A673 (cell line): ENCODE data around the gene MPO. TPM values are rescaled to one million over a fixed set of nuclear protein-coding genes. Genes with fewer than 3 reads are reported as not detected.

ENCODE experiments used
- BruUV-seq: library from RNA; stranded (reverse); fragments of 400-500 nt; replicated peaks from 2 replicates; lab custom pipeline; 2021; lab: Mats Ljungman, UMichigan
- CTCF ChIA-PET: fragments of 300-600 bp; sonication (Branson Sonifier 250); formaldehyde crosslinking; loops from one replicate; lab custom pipeline; 2022; ENCODE audit warnings: antibody characterized with exemption; lab: Charles Lee
- POLR2A ChIA-PET: fragments of 300-600 bp; sonication (Branson Sonifier 250); formaldehyde crosslinking; loops from one replicate; lab custom pipeline; 2022; ENCODE audit warnings: antibody characterized with exemption; ENCODE audit not compliant: low non-redundant PET; lab: Charles Lee
- DNase-seq: peaks from one replicate; pipeline ENCODE4 v3.0.0-alpha.2; 2015; ENCODE audit warnings: low spot score
- H3K27ac ChIP-seq: fragments of 200-600 bp; sonication (generic); 2 replicates; pipeline ENCODE4 v1.5.1; 2016; ENCODE audit warnings: mixed run types, low read depth, mild to moderate bottlenecking, mixed read lengths, antibody characterized with exemption, low read length; ENCODE audit not compliant: poor library complexity, severe bottlenecking
- H3K27me3 ChIP-seq: fragments of 200-600 bp; sonication (generic); replicated peaks from 2 replicates; pipeline ENCODE4 v1.6.1; 2017; ENCODE audit warnings: mixed run types, low read depth, mild to moderate bottlenecking, mixed read lengths, antibody characterized with exemption, low read length; ENCODE audit not compliant: insufficient read depth, poor library complexity
- H3K36me3 ChIP-seq: fragments of 200-600 bp; sonication (generic); 2 replicates; pipeline ENCODE4 v1.6.1; 2016; ENCODE audit warnings: mixed run types, mild to moderate bottlenecking, mixed read lengths, antibody characterized with exemption, low read length; ENCODE audit not compliant: insufficient read depth, poor library complexity, severe bottlenecking
- H3K4me1 ChIP-seq: fragments of 200-600 bp; sonication (generic); 2 replicates; pipeline ENCODE4 v1.6.1; 2017; ENCODE audit warnings: mixed run types, mild to moderate bottlenecking, mixed read lengths, antibody characterized with exemption, low read length; ENCODE audit not compliant: insufficient read depth, poor library complexity, severe bottlenecking
- H3K4me3 ChIP-seq: fragments of 200-600 bp; sonication (generic); 2 replicates; pipeline ENCODE4 v1.5.1; 2016; ENCODE audit warnings: low read depth, mixed run types, mild to moderate bottlenecking, mixed read lengths, low read length; ENCODE audit not compliant: poor library complexity, severe bottlenecking
- H3K9me3 ChIP-seq: fragments of 200-600 bp; sonication (generic); 2 replicates; pipeline ENCODE4 v1.6.1; 2016; ENCODE audit warnings: mixed run types, low read depth, mild to moderate bottlenecking, mixed read lengths, antibody characterized with exemption, low read length; ENCODE audit not compliant: poor library complexity, severe bottlenecking
- EZH2 ChIP-seq: fragments of 200-600 bp; sonication (generic); IDR thresholded peaks from 2 replicates; pipeline ENCODE4 v1.6.1; 2017; ENCODE audit warnings: borderline replicate concordance, low read depth, mild to moderate bottlenecking, mixed read lengths, antibody characterized with exemption, low read length; ENCODE audit not compliant: poor library complexity, severe bottlenecking
- intact Hi-C: fragments of 100-400 bp; cut with micrococcal nuclease; formaldehyde crosslinking; loops from one replicate; pipeline ENCODE4 v1.10.0; 2022; ENCODE audit not compliant: unreplicated experiment
- total RNA-seq: library from RNA; stranded (reverse); gene quantifications from 2 replicates; pipeline ENCODE4 v1.2.3, GENCODE V29; 2021
- TF ChIP-seq, protein P1 (sequence below): fragments of 300-800, 200-600 bp; sonication (generic); conservative IDR thresholded peaks from 2 replicates; pipeline ENCODE4 v1.5.1; 2017; ENCODE audit warnings: low read depth, mild to moderate bottlenecking, antibody characterized with exemption, low read length, moderate library complexity, mixed read lengths

Gene MPO
- total RNA-seq, 1 experiment from 2014 or later = not detected

DNA sequence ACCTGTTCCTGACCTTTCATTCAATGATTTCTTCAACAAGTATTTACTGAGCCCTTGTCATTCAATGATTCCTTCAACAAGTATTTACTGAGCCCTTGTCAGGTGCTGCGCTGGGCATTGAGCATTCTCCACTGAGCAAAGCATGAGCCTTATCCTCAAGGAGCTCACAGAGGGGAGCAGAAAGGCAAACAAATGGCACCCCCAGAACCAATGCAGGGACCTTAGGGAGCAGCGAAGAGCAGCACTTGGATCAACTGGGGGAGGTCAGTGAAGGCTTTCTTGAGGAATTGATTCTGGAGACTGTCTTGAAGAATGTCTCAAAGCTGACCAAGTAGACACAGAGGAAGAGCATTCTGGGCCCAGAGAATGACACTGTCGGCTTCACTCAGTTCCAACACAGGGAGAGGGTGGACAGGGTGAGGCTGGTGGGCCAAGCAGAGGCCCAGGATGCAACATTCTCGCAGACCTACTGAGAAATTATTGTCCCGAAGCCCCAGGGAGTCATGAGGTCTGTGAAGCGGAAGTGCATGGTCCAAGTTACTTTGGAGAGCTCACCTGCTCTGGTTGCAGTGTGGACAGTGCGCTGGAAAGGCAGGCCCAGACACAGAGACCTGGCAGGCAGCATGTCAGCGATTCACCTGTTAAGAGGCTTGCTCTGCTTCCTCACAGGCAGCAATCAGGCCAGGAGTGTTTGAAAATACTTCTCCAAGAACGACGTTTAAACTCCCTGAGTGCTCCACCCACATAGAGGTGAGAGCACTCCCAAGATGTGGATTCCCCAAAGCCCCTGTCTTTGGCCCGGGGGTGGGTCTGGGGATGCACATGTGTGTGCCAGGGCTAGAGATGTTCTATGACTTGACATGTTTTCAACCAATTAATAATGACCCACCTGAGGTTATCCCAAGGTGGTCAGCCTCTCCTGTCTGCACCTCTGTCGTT, 3.2 kb upstream of the MPO start:
- Histone ChIP-seq H3K36me3 (no peaks in the 10 kb centered on the region), H3K4me1 (peaks cover 6% of the 10 kb centered on the region), H3K4me3 (no peak overlapping the region), H3K27ac (no peak overlapping the region), H3K9me3 (no peaks in the 10 kb centered on the region), H3K27me3 (peaks cover 16% of the 10 kb centered on the region)
- intact Hi-C loops = no loop called here
- ChIA-PET CTCF (no interaction called here), POLR2A (no interaction called here)
- no TSS peak for BruUV-seq
- TF ChIP-seq, protein P1, sequence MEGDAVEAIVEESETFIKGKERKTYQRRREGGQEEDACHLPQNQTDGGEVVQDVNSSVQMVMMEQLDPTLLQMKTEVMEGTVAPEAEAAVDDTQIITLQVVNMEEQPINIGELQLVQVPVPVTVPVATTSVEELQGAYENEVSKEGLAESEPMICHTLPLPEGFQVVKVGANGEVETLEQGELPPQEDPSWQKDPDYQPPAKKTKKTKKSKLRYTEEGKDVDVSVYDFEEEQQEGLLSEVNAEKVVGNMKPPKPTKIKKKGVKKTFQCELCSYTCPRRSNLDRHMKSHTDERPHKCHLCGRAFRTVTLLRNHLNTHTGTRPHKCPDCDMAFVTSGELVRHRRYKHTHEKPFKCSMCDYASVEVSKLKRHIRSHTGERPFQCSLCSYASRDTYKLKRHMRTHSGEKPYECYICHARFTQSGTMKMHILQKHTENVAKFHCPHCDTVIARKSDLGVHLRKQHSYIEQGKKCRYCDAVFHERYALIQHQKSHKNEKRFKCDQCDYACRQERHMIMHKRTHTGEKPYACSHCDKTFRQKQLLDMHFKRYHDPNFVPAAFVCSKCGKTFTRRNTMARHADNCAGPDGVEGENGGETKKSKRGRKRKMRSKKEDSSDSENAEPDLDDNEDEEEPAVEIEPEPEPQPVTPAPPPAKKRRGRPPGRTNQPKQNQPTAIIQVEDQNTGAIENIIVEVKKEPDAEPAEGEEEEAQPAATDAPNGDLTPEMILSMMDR = no peak
- TF ChIP-seq EZH2 = no peak
- DNase-seq = no peak

DNA sequence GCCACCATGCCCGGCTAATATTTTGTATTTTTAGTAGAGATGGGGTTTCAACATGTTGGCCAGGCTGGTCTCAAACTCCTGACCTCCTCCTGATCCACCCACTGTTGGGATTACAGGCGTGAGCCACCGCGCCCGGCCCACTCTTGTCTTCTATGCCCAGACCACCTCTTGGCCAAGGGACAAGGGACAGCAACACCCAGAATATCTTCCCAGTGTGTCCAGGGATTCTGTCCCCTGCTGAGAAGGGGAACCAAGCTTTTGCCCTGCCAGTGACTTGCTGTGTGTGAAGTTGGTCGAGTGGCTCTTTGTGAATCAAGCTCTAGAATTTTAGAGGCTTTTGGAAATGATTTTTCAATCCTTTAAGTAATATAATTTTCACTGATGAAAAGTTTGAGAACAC, 1.7 kb upstream of the MPO start:
- H3K27me3 ChIP-seq = peaks cover 25% of the 10 kb centered on the region
- ChIA-PET POLR2A (no interaction called here), CTCF (no interaction called here)
- H3K4me3 ChIP-seq = no peak overlapping the region
- no peak for TF ChIP-seq EZH2
- TF ChIP-seq, protein P1 = no peak
- intact Hi-C loops = no loop called here
- no peaks in the 10 kb centered on the region for H3K9me3 ChIP-seq
- BruUV-seq = no TSS peak
- peaks cover 6% of the 10 kb centered on the region for H3K4me1 ChIP-seq
- H3K36me3 ChIP-seq = no peaks in the 10 kb centered on the region
- DNase-seq = no peak
- no peak overlapping the region for H3K27ac ChIP-seq

DNA sequence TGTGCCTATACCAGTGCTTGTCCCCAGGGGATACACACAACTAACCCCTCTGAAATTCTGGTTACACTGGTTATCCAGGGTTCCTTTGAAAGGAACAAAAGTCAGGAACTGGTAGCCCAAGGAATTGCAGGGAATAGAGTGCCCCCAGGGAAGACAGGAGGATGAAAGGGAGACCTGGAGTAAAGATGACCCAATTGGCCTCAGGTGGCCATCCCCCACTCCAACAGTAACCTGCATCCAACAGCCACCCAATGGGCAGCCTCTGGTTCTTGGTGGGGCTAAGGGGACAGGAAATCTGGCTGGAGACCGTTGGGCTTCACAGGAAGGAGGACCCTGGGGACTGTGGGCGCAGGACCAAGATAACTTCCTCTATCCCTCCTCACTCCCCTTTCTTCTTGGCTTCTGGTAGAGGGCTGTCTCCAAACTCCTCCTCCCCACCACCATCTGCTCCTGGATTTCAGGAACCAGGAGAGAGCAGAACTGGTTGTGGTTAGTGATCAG, 826 bp upstream of the MPO start:
- POLR2A ChIA-PET = no interaction called here
- no peaks in the 10 kb centered on the region for H3K36me3 ChIP-seq
- no peak overlapping the region for H3K27ac ChIP-seq
- H3K9me3 ChIP-seq = no peaks in the 10 kb centered on the region
- intact Hi-C loops = no loop called here
- no peak for TF ChIP-seq EZH2
- TF ChIP-seq, protein P1 = no peak
- DNase-seq = no peak
- no TSS peak for BruUV-seq
- peaks cover 25% of the 10 kb centered on the region for H3K27me3 ChIP-seq
- CTCF ChIA-PET = no interaction called here
- H3K4me3 ChIP-seq = no peak overlapping the region
- peaks cover 6% of the 10 kb centered on the region for H3K4me1 ChIP-seq
